Fibroblast of lung (primary cell): ENCODE measurements around the gene DLL4.

Experiments
- EZH2 ChIP-seq: IDR thresholded peaks from 2 replicates; pipeline ENCODE4 v1.5.1; 2012; ENCODE audit warnings: low read length, control low read depth, mild to moderate bottlenecking; ENCODE audit errors: missing control alignments
- TF ChIP-seq, protein P1 (sequence below), 2 donors: IDR thresholded peaks in 1 of 2; conservative IDR thresholded peaks in 1 of 2; 1 replicate in 1 of 2; 2 replicates in 1 of 2; pipeline ENCODE4 v1.5.1; 2011 to 2012; ENCODE audit warnings: low read length in 2 of 2, control low read depth in 1 of 2, inconsistent platforms in 1 of 2, low read depth in 1 of 2, mild to moderate bottlenecking in 1 of 2

DNA sequence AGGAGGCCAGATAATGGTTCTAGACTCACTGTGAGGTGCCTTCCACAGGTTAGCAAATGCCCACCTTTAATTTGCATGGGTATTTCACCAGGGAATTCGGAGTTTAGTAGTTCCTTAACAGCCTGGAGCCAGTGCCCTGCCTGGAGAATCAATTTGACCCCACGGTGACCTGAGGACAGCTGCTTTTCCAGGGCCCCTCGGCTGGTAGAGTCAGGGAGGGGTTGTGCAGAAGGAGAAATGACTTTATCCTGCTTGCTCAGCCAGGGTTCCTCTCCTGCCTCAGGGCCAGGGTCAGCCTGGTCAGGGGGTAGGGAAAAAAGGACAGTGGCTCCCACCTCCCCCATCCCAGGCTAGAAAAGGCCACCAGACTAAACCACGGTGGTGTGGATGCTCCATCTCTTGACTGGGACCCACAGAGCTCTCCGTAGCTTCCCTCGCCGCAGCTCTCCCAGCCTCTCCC lies 12.0 kb downstream of the DLL4 start:
- TF ChIP-seq, protein P1, sequence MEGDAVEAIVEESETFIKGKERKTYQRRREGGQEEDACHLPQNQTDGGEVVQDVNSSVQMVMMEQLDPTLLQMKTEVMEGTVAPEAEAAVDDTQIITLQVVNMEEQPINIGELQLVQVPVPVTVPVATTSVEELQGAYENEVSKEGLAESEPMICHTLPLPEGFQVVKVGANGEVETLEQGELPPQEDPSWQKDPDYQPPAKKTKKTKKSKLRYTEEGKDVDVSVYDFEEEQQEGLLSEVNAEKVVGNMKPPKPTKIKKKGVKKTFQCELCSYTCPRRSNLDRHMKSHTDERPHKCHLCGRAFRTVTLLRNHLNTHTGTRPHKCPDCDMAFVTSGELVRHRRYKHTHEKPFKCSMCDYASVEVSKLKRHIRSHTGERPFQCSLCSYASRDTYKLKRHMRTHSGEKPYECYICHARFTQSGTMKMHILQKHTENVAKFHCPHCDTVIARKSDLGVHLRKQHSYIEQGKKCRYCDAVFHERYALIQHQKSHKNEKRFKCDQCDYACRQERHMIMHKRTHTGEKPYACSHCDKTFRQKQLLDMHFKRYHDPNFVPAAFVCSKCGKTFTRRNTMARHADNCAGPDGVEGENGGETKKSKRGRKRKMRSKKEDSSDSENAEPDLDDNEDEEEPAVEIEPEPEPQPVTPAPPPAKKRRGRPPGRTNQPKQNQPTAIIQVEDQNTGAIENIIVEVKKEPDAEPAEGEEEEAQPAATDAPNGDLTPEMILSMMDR (conservative IDR thresholded peaks at IDR 0.05 in 1 of 2, IDR thresholded peaks at IDR 0.05 in 1 of 2; ENCODE audit: low read depth in 1 of 2, low read length in 2 of 2) = no peak
- no peak for TF ChIP-seq EZH2
